HG03575 (cell line): ENCODE results near the gene ATP8B3.
A peak's percentile ranks its signal among the peaks of the same experiment; 100 is the strongest.

Experiments used
- ATAC-seq: cut with Tn5 transposase; IDR thresholded peaks from one replicate; pipeline ENCODE4 v1.9.1; 2021; ENCODE audit not compliant: unreplicated experiment, insufficient number of reproducible peaks, low FRiP score; ENCODE audit errors: extremely low read depth

Gene ATP8B3

GRCh38 chr19:1852581-1853128 is 40.6 kb upstream of the ATP8B3 start:
- ATAC-seq, result no peak

- ATAC-seq, result no peak
Measured at GRCh38 chr19:1851654-1852580, 39.8 kb upstream of the ATP8B3 start.

- no peak for ATAC-seq
Measured at GRCh38 chr19:1850809-1851653, 39.0 kb upstream of the ATP8B3 start.

GRCh38 chr19:1849886-1850398 is 37.9 kb upstream of the ATP8B3 start:
- no peak for ATAC-seq

DNA sequence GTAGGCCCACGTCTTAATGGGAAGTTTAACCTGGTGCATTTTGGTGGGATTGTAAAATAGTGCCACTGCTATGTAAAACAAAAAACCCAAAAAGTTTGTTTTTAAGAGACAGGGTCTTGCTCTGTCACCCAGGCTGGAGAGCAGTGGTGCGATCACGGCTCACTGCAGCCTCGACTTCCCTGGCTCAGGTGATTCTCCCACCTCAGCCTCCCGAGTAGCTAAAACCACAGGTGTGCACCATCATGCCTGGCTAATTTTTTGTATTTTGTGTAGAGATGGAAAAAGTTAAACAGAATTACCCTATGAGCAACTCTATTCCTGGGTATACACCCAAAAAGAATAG is 37.0 kb upstream of the ATP8B3 start:
- no peak for ATAC-seq

DNA sequence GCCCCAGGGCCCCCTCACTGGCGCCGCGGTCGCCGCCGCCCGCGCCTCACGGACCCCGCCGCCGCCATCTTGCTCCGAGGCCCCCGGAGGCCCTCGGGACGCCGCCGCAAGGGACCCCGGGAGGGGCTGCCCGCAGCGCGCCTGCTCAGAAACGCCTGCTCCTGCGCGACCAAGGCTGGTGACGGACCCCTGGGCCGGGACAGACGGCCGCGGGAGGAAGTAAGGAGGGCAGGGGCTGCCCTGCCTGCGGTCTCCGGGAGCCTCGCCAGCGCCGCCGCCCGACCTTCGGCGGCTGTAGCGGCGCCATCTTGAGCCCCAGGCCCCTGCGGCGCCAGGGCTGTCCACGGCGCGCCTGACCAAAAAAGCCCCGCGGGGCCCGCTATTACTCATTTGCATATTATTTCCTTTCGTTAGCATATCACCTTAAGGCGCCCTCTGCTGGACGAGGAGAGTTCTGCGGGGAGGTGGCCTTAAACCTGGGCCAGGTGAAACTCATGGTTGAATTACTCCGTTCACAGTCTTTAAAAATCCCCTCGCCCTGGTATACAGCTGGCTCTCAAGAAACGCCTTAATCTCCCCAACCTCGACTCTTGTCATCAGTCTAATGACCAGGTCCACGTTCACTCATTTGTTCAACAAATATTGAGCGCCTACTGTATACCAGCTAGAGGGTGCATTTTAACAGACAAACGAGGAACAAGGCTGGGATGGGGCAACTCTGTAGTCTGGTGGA is 36.5 kb upstream of the ATP8B3 start, which contains the start of gene REXO1:
Gene REXO1, minus strand, starts transcription at position 85 of the 733 bp plus-strand sequence. CDS start 125 bp downstream, outside the sequence.
- peak; percentile 30 for ATAC-seq

GRCh38 chr19:1847684-1848398 is 35.8 kb upstream of the ATP8B3 start:
- no peak for ATAC-seq

DNA sequence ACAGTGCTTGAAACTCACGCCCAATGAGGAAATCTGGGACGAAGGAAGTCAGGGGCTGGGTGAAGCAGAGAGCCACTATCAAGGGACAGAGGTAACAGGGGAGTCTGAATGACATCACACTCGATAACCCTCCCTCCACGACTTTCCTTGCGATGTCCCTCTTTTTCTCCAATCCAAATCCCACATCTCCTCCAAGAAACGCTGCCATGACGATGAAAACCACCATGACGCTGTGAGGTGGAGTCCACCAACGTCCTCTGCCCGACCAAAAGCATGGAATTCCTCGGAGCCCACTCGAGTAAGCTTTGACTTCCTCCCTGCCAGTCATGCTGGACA is 35.2 kb upstream of the ATP8B3 start:
- no peak for ATAC-seq

DNA sequence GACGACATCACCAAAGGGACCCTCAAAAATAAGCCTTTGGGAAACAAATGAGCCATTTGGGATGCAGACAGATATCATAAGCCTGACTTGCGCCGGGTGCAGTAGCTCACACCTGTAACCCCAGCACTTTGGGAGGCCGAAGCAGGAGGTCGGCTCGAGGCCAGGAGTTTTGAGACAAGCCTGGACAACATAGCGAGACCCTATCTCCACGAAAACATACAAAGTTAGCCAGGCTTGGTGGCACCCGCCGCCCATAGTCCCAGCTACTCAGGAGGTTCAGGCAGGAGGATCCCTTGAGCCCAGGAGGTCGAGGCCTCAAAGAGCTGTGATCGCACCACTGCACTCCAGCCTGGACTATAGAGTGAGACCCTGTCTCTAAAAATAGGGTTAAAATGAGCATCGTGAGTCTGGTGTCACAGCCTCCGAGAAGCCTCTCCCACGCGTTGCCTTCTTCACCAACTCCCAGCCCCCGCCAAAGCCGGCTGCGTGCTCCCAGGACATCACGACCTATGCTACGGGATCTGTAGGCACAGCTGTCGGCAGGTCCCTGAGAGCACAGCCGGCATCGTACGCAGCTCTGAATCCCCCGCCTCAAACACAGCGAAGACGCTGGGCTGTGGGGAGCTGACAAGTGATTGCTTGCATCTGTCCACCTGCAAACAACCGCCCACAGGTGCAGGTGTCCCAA is 34.6 kb upstream of the ATP8B3 start:
- no peak for ATAC-seq

- ATAC-seq, result no peak
Measured at GRCh38 chr19:1845642-1846041, 33.6 kb upstream of the ATP8B3 start.

- no peak for ATAC-seq
Measured at GRCh38 chr19:1845125-1845515, 33.0 kb upstream of the ATP8B3 start.

DNA sequence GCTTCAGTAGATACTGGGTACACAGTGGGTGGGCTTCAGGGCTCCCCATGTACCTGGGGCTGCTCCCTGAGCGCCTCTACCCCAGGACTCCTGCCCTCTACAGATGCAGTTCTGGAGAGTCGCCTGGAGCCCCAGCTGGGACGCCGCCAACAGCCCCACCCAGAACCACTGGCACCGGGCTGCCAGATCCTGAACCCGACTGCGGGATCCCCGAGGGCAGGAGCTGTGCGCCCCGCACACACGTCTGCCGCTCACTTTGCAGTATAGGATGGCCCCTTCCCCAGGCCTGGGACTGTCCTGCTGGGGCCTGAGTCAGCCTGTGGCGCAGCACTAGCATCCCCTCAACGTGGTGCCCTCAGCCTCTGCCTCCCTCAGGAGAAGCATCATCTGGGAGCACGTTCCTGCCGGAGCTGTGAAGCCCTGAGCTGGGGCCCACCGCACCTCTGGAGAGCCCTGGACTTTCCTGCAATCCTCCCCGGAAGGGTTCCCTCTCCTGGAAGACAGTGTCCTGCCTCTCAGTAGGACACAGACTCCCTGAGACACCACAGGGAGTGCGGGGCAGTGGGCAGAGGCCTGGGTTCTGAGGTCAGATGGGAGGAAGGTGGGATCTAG is 32.5 kb upstream of the ATP8B3 start:
- ATAC-seq, result no peak

GRCh38 chr19:1843646-1844394 is 31.7 kb upstream of the ATP8B3 start:
- no peak for ATAC-seq

GRCh38 chr19:1843116-1843515 is 31.0 kb upstream of the ATP8B3 start:
- ATAC-seq, result no peak

DNA sequence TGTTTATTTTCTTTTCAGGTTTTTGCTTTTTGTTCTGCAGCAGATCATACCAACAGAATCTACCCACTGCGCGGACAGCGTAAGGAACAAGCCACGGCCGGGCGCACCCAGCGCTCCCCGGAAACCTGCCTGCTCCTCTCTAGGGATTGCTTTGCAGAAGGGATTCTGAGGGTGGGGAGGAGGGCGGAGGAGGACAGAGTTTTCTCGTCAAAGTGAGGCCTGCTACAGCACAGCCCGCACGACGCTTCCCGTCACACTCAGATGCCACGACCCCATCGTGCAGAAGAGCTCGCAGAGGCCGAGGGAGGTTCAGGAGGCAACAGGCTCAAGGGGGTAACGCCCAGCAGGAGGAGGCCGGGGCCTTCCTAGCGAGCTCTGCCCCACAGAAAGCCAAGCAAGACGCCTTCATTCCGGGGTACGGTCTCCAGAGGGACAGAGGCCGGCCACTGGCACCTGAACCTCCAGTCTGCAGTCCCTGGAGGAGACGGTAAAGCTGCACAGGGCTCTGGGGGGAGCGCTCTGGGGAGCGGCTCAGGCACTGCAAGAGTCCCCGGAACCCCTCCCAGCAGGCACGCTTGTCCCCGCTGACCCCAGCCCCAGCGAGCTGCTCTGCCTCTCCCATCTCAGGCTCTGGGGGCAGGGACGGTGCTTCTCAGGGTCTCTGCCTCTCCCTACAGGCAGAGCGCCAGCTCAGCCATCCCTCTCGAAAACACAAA is 29.3 kb upstream of the ATP8B3 start:
- ATAC-seq, result no peak

- no peak for ATAC-seq
Measured at GRCh38 chr19:1840541-1841115, 28.6 kb upstream of the ATP8B3 start.
